Left ventricle myocardium superior (tissue), 1 donor: ENCODE results near the gene TANGO6. TPM values are rescaled to one million over a fixed set of nuclear protein-coding genes. Genes with fewer than 3 reads are reported as not detected.

Experiments used
- ATAC-seq: fragments of 200-7000 bp; cut with Tn5 transposase; one replicate; pipeline ENCODE4 v1.9.1; 2020; ENCODE audit warnings: mild to moderate bottlenecking, moderate library complexity
- DNase-seq: peaks from one replicate; pipeline ENCODE4 v3.0.0-alpha.2; 2020
- intact Hi-C: fragments of 100-400 bp; cut with micrococcal nuclease; formaldehyde crosslinking; loops from one replicate; pipeline ENCODE4 v1.11.0; 2022
- total RNA-seq: library from RNA; stranded (reverse); fragmentation: NEBNext Ultra II Directional; extraction: Animal tissue kit (Norgen Biotek cat#: 25700); gene quantifications from one replicate; pipeline ENCODE4 v1.2.1, GENCODE V29; 2021
- donor health status: DM: no; HTN: yes; CAD: no; lungs with severe emphysema.

The TANGO6 gene
- total RNA-seq, 1 donor from 2014 or later = 9.3 TPM

DNA sequence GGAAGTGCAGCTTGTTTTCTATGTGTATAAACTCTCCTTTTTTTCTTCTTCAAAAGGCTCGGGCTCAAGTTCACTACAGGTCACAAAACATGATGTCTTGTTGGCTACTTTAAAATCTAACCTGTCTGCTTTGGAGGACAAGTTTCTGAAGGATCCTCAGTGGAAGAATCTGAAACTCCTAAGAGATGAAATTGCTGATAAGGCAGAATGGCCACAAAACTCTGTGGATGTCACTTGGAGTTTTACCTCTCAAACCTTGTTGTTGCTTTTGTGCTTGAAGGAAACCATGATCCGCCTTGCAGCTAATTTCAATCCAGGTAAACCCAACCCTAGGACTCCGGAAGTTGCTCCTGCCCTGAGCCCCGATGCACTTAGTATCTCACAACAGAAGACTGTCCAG, 16.5 kb downstream of the TANGO6 start:
- DNase-seq (no peak), ATAC-seq (no peak)
- intact Hi-C loops = no loop called here

DNA sequence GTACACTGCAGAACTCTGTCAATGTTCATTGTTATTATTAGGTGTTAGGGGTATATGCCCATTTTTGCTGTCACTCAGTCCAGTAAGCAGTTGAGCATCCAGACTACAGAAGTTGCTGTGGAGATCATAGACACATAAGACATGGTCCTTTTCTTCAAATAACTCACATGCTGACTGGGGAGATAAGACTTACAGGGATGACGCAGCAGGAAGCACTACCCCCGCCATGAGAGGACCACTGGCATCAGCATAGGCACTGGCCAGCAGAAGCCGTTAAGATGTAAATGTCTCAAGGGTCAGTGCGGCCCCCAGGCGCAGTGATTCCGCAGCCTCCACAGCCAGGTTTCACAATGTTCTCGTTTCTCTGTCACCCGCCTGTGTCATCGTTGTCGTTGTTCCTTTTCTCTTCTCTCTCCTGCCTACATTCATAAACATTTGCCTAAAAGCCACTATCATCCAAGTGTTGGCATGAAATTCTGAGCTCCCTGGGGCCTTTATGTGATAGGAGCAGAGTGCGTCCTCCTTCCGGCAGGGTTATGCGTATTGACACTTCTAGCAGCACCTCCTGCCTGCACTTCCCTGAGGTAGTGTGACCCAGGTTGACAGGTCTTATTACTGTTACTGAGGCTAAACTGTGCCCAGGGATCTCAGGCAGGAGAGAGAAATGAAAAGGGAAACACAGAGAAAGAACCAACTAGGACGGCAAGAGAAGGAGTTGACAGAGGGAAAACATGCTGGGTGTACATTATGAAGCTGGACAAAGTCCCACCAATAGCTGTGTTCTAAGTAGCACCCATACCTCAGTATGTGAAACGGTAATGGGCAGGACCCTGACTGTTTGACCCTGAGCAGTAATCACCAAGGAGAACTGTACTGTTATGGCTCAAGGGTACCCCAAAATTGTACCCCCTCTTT, 17.9 kb downstream of the TANGO6 start:
- DNase-seq = no peak
- ATAC-seq = no peak
- intact Hi-C loops = no loop called here

DNA sequence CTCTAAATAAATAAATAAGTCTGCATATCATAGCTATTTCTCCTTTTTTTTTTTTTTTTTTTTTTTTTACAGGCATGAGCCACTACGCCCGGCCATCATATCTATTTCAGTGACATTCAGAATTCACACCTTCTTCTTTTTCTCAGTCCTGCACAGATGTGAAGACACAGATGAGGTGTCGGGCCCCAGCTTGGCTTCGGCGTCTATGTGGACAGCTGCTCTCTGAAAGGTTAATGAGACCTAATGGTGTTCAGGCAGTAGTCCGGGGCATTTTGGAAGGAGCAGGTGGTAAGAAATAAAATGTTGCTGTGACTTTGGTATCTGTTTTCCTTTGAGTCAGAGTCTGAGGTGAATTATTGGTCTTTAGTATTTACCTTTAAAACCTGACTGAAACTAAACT, 23.6 kb downstream of the TANGO6 start:
- ATAC-seq (no peak), DNase-seq (no peak)
- intact Hi-C loops = no loop called here

DNA sequence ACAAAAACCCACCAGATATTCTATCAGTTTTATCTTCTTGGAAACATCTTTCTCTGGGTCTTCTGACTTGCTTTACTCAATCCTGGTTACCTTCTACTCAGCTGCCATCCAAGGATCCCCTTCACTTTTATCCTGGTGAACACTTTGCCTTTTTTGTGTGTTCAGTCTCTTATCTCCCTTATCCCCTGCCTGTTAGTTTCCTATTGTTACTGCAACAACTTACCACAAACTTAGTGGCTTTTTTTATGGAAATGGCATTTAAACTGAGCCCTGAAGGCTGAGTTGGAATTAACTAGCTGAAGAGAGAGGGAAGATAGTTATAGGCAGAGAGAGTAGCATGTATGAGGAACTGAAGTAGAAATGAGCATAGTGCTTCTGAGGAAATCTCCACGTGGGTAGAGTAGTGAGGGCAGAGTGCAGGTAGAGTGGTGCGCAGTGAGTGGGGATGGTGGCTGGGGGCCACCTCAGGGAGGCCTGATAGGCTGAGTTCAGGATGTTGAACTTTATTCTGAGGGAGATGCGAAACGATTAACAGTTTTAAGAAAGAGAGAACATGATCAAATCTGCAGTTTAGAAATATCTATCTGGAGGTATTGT, 26.3 kb downstream of the TANGO6 start:
- no peak for ATAC-seq
- intact Hi-C loops = no loop called here
- DNase-seq = no peak

DNA sequence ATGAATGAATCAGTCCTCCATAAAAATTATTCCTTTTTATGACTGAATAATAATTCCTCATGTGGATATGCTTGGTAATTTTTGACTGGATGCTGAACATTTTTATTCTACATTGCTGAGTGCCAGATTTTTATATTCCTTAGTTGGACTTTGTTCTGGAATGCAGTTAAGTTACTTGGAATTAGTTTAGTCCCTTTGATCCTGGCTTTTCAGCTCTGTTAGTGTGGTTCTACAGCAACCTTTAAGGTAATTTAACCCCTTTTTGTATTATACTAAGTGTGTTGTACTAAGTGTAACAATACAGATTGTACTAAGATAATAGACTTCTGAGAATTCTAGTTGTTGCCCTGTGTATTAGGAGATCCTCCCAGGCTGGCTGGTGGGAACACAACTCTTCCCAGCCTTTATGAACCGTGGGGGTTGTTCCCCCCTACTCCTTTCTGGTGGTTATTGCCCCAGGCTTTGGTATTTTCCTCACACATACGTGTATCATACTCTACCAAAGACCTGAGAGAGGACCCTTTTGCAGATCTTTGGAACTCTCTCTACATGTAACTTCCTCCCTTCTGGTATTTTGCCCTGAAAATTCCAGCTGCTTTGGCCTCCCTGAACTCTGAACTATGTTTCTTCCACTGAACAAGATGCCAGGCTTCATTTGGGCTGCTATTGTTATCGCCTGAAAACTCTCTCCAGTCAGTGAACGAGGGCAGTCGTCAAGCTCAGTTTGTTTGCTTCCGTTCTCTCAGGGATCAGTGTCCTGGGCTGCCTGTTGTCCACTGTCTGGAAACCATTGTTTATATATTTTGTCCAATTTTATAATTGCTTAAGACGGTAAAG, 30.5 kb downstream of the TANGO6 start:
- ATAC-seq (no peak), DNase-seq (no peak)
- intact Hi-C loops = no loop called here

DNA sequence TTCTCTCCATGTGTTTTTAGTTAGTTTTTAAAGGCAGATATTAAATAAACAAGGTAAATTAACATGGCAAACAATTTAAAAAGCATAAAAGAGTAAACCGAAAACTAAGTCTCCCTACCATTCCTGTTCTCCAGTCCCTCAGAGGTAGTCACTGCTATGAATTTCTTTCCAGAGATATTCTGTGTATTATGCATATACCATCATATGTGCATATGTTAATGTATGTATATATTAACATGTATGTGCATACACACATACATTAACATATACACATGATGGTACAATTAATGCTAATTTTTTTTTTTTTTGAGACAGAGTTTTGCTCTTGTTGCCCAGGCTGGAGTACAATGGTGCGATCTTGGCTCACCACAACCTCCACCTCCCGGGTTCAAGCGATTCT, 32.5 kb downstream of the TANGO6 start:
- ATAC-seq (no peak), DNase-seq (no peak)
- intact Hi-C loops = no loop called here

DNA sequence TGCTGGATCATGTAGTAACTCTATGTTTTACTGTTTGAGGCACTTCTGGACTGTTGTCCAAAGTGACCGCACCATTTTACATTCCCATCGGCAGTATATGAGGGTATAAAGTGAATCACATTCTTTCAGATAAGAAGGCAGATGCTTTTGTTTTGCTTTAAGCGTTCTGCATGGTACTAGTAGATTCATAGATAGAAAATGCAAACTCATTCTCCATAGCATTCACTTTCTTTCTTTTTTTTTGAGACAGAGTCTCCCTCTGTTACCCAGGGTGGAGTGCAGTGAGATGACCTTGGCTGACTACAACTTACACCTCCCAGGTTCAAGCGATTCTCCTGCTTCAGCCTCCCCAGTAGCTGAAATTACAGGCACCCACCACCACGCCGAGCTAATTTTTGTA, 40.4 kb downstream of the TANGO6 start:
- ATAC-seq (no peak), DNase-seq (no peak)
- intact Hi-C loops = no loop called here

DNA sequence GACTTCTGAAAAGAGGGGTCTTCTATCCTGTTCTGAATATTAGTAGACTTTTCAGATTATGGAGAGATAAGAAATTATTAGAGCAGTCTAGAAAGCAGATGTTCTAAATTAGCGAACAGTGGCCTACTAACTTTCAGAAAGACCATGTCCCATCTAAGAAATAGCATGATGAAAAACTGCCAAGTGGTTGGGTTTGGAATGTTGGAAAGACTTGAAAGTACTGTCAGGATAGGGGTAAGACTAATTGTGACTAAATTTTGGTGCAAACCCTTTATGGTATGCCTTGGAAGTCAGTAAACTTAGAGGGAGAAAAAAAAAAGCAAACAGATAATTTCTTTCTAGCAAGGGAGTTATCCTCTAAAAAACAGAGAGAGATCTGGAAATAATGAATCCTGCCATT, 41.1 kb downstream of the TANGO6 start:
- ATAC-seq = no peak
- intact Hi-C loops = no loop called here

DNA sequence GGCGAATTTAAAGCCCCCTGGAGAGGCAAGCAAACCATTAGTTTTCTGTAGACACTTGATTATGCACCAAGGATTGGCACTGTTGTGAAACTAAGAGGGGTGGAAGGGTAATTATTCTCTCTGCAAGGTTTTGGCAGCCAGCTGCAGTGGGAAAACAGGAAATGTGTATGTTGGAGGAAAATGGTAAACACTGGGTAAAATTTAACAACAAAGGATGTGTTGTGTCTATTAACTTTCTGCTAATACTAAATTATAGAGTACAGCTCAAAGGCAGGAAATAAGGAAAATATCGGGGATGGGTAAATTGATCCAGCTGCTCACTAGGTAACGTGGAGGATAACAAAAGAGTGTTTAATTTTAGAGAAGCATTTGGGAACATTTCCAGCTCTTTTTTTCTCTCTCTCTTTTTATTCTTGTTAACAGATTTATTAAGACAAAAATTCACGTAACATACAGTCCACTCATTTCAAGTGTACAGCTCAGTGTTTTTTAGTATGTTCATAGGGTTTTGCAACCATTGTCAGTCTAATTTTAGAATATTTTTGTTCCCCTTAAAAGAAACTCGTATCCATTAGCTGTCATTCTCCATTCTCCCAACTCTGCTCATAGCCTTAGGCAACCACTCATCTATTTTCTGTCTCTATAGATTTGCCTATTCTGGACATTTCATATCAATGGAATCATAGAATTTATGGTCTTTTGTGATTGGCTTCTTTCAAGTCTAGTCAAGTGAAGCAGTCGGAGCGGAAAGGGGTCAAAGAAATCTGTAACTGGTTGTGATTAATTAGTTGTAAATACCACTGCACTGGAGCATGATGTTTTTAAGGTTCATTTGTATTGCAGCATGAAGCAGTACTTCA, 41.8 kb downstream of the TANGO6 start:
- DNase-seq (no peak), ATAC-seq (no peak)
- intact Hi-C loops = no loop called here

More for the DNA sequence above, 41.1 kb downstream of the TANGO6 start:
- no peak for DNase-seq

DNA sequence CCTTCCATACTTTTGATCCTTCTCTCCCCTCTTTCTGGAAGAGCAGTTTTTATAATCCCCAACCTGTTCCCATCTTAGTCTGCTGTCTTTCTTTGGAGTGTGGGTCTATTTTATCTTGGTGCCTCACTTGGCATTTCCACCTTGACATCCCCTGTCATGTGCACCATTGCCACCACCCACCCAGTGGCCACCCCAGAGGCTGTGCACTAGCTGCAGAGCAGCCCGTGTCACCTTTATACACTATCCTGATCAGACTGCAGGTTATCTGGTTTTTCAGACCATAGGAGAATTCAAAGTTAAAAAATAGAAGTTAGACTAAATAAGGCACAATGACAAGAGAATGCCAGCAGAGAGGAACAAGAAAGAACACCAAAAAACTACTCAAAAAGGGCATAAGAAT, 43.8 kb downstream of the TANGO6 start:
- intact Hi-C loops = no loop called here
- ATAC-seq (no peak), DNase-seq (no peak)

DNA sequence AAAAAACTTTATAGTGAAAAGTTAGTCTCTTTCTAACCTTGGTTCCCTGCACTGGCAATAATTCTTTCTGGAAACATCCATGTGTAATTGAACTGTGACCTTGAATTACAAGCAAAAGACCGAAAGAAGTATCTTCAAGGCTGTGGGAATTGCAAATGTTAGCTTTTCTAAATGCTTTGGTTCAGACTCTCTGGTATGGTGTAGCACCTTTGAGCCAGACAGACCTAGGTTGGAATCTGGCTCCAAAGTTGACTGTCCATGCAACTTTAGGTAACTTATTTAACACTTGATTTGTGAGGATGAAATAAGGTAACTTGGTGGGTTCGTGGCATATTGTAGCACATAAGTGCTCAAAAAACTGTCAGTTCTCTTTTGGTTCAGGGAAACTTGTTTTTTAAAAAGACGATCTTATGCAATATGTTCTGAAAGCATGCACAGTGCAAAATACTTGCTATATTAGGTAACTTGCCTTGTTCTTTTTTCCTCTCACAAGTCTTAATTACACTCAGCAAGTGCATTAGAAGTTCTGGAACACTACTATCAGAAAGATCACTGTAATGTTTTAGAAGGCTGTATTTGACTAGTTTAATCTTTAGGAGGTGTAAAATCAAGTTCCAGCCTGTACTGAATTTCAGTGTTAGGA, 46.3 kb downstream of the TANGO6 start:
- intact Hi-C loops = no loop called here

DNA sequence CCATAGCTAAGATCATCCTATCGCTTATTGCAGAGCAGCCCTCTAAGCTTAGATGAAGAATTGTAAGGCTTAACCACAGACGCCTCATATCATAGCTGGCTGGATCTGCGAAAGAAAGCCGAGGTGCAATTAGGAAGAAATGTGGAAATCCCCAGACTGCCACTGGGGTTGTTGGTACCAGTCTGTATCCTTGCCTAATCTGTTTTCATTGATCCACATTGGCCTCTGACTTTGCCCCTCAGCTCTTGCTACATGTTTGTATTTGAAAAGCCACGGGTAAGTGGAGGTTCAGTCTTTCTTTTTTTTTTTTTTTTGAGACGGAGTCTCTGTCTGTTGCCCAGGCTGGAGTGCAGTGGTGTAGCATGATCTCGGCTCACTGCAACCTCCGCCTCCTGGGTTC, 48.9 kb downstream of the TANGO6 start:
- DNase-seq (no peak), ATAC-seq (no peak)
- intact Hi-C loops = no loop called here

More for the DNA sequence above, 46.3 kb downstream of the TANGO6 start:
- DNase-seq = no peak
- ATAC-seq = no peak

DNA sequence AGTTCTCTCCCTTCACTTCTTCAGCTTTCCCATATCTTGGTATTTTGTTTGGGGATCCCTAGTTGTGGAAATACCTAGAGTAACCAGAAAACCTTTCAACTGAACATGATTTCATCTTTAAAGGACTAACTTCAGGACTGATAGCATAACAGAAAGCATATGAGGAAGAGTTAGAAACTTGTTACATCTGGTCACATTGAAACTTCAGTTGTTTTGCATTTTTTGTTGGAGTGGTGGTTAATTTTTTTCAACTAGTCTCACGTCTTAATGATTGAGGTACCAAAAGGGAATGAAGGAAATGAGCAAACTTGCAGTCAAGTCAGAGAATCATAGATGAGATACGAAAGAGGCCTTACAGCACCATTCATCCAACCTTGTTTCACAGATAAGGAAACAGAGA, 49.6 kb downstream of the TANGO6 start:
- intact Hi-C loops = no loop called here
- no peak for ATAC-seq
- no peak for DNase-seq

DNA sequence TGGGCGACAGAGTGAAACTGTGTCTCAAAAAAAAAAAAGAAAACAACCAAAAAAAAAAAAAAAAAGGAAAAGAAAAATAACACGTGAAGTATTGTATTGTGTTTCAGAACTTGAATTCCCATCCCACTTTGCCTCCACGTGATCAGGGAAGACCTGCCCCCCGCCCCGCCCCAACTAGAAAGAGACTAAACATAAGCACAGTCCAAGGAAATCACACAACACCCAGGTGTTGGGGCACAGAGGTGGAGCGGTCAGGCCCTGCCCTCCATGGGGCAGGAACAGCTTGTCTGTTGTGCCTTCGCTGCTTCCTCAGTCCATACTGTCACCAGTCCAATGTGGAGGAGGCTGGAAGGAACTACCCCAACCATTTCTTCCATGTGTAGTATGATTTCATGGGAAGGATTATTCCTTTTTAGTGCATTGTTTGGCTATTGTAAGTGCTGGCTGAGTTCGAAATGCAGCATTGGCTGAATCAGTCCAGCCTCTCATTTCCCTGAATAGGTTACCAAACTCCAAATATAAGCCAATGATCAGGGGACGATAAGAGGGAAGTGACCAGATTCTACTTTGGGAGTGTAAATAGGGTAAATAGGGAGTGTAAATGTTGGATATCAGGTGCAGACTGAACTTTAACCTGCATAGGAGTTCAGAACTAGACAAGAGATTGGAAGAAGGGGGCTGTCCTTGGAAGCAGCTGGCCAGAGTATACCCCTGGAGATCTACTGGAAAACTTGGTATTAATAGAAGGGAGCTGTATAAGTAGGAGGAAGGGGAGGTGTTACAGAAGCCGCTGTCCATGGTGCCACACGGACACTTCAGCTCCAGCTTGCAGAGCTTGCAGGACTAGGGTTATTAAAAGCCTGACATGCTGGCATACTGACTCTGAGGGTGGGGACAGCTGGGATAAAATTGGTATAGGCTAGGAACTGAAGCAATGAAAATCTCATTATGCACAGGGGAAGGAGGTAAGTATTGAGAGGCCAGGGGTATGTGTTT, 50.7 kb downstream of the TANGO6 start:
- ATAC-seq (peak; percentile 96), DNase-seq (peak; percentile 62)
- intact Hi-C loops = no loop called here

DNA sequence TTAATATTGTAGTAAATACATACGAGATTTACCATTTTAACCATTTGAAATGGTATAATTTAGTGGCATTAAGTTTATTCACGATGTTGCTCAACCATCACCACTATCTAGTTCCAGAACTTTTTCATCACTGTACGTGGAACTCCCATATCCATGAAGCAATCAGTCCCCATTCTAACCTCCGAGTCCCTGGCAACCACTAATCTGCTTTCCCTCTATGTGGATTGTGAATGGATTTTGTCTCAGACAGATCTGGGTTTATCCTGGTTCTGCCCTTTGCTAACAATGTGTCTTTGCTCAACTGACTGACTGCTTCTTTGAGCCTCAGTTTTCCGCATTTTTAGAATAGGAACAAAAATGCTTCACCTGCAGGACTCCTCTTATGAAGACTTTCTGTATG, 51.4 kb downstream of the TANGO6 start:
- no peak for ATAC-seq
- no peak for DNase-seq
- intact Hi-C loops = no loop called here

DNA sequence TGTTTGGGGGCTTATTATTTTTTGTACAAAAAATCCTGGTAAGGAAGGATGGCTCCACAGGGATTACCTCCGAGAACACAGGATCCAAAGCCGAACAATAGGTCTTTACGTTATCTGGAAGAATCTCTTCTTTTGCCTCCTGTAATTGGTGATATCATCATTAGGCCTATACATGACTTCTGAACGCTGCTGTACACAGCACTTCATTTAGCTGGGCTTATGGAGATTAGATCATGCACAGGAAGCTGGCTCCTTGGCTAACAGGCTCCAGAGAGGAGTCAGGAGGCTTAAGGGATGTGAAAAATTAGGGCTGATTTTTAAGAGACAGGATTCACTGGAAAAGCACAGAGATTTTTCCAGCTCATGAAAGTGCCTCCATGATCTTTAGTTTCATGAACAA, 54.7 kb downstream of the TANGO6 start:
- intact Hi-C loops = no loop called here
- DNase-seq (no peak), ATAC-seq (no peak)

DNA sequence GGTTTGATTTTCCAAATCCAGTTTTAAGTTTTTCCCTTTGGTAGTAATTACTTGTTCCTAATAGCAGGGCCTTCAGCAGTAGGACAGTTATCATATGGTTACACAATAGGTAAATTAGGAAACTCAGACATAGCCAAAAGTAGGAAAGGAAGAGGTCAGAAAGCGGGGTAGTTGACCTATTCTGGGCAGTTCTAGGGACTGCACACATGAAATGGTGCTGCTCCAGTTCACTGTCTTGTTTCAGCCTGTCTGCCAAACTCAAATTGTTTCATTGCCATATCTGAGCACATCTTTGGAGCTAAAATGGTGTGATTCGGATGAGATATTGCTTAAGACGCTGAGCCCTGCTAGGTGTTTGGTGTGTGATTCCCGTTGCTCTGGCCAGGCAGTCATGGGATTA, 56.7 kb downstream of the TANGO6 start:
- ATAC-seq = no peak
- intact Hi-C loops = loop anchor here (5.0 kb wide), 1 partner anchor 217 kb away; no protein-coding TSS in a partner anchor
- no peak for DNase-seq
